Endodermal cell (in vitro differentiated cells): ENCODE results near the gene TAF3. TPM values are rescaled to one million over a fixed set of nuclear protein-coding genes. Genes with fewer than 3 reads are reported as not detected.

ENCODE experiments used
- DNase-seq: peaks from one replicate; pipeline ENCODE4 v3.0.0-alpha.2; 2017
- H3K27ac ChIP-seq: 2 replicates; pipeline ENCODE4 v1.5.1; 2013; ENCODE audit warnings: mild to moderate bottlenecking, low read depth, low read length, moderate library complexity
- H3K27me3 ChIP-seq: 2 replicates; pipeline ENCODE4 v1.6.1; 2013; ENCODE audit warnings: mild to moderate bottlenecking, low read length, moderate library complexity; ENCODE audit not compliant: insufficient read depth, control insufficient read depth, poor library complexity, severe bottlenecking
- H3K36me3 ChIP-seq: 2 replicates; pipeline ENCODE4 v1.7.0; 2013; ENCODE audit warnings: mild to moderate bottlenecking, low read length, moderate library complexity; ENCODE audit not compliant: control insufficient read depth, insufficient read depth
- H3K4me1 ChIP-seq: one replicate; pipeline ENCODE4 v1.7.0; 2013; ENCODE audit warnings: low read length; ENCODE audit not compliant: control insufficient read depth, insufficient read depth
- H3K4me3 ChIP-seq: 2 replicates; pipeline ENCODE4 v1.5.1; 2013; ENCODE audit warnings: mild to moderate bottlenecking, low read length, moderate library complexity
- H3K9ac ChIP-seq: 2 replicates; pipeline ENCODE4 v1.6.1; 2013; ENCODE audit warnings: mild to moderate bottlenecking, low read length, moderate library complexity; ENCODE audit not compliant: poor library complexity, severe bottlenecking; ENCODE audit errors: extremely low read depth
- H3K9me3 ChIP-seq: 2 replicates; pipeline ENCODE4 v1.6.1; 2013; ENCODE audit warnings: mild to moderate bottlenecking, low read length, moderate library complexity; ENCODE audit not compliant: control insufficient read depth
- H3K27ac Mint-ChIP-seq: 2 replicates; pipeline ENCODE4 v1.8.0; 2020; ENCODE audit warnings: mixed read lengths
- H3K27me3 Mint-ChIP-seq: 2 replicates; pipeline ENCODE4 v1.8.0; 2021; ENCODE audit warnings: mild to moderate bottlenecking, mixed read lengths; ENCODE audit not compliant: insufficient read depth
- H3K36me3 Mint-ChIP-seq: 2 replicates; pipeline ENCODE4 v1.8.0; 2020; ENCODE audit warnings: low read depth, mixed read lengths
- H3K4me1 Mint-ChIP-seq: 2 replicates; pipeline ENCODE4 v1.8.0; 2020; ENCODE audit warnings: mixed read lengths
- H3K4me3 Mint-ChIP-seq: 2 replicates; pipeline ENCODE4 v1.8.0; 2020; ENCODE audit warnings: mild to moderate bottlenecking, moderate library complexity, mixed read lengths
- H3K9me3 Mint-ChIP-seq: 2 replicates; pipeline ENCODE4 v1.8.0; 2020; ENCODE audit warnings: mild to moderate bottlenecking, mixed read lengths
- CTCF ChIP-seq: fragments of 200-600 bp; sonication (generic); conservative IDR thresholded peaks from 2 replicates; pipeline ENCODE4 v1.5.0; 2021; ENCODE audit warnings: antibody characterized with exemption, mild to moderate bottlenecking
- WGBS, 2 experiments: methylation state at CpG; one replicate each; pipeline versions ENCODE4 v1.1.5 to v1.1.7; 2013; ENCODE audit warnings: missing lambda C conversion rate in 2 of 2, mixed read lengths in 1 of 2; ENCODE audit not compliant: insufficient coverage in 1 of 2, insufficient read length in 1 of 2; 5-methylcytosine and 5-hydroxymethylcytosine counted together
- total RNA-seq, 2 donors: library from RNA; stranded (reverse); fragmentation: NEBNext Ultra II Directional in 1 of 2; extraction: Animal tissue kit (Norgen Biotek cat#: 25700) in 1 of 2; gene quantifications; 2 replicates in 1 of 2; 3 replicates in 1 of 2; pipeline ENCODE4 v1.2.1, GENCODE V29; 2021

The TAF3 gene
- total RNA-seq, 2 donors from 2014 or later, result 9.9 to 10.0 TPM

DNA sequence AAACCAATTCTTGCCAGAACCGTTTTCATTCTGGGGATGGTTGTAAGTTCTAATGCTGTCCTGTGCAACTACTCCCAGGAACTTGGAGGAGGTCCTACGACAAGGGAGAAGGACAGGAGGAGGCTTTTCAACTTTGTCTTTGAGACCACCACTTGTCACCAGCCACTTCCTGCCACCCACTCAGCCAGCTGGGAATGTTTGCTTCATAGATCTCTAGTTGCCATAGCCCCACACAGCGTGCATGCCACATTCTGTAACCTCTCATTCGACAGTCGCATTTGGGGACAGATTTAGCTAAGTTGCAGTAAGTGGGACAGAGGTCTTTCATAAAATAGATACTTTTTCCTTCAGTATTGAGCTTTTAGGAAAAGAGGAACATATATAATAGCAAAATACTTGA lies 78.0 kb downstream of the TAF3 start:
- Mint-ChIP-seq H3K27me3 (peaks cover 2% of the 10 kb centered on the region), H3K36me3 (peaks cover 9% of the 10 kb centered on the region), H3K4me3 (no peak overlapping the region), H3K9me3 (no peaks in the 10 kb centered on the region), H3K27ac (no peak overlapping the region), H3K4me1 (peaks cover 14% of the 10 kb centered on the region)
- no peak overlapping the region for H3K4me3 ChIP-seq
- no peak for TF ChIP-seq CTCF
- no peaks in the 10 kb centered on the region for H3K9me3 ChIP-seq
- H3K9ac ChIP-seq, result no peak overlapping the region
- DNase-seq, result no peak
- WGBS, 2 experiments, result 78 to 89% methylated on average over 2 to 5 of the region's 5 CpGs
- no peak overlapping the region for H3K27ac ChIP-seq
- no peaks in the 10 kb centered on the region for H3K36me3 ChIP-seq
- no peaks in the 10 kb centered on the region for H3K4me1 ChIP-seq
- no peaks in the 10 kb centered on the region for H3K27me3 ChIP-seq

DNA sequence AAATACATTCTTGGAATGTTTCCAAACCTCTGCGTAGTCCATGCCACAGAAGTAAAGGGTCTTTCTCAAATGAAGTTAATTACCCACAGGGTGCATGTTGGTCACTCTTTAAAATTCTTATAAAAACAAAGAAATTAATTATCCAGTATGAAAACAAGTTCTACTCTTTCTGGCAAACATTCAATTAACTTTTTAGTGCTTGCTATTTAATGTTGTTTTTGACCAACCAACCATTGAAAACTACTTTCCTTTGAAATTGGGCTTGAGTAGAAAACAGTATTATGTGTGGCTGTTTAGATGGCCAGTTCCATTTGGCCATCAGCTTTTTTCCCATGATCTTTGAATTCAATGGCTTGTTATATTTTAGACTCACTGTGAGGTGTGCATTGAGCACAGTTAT lies 83.0 kb downstream of the TAF3 start:
- Mint-ChIP-seq H3K27me3 (peaks cover 2% of the 10 kb centered on the region), H3K4me1 (peaks cover 3% of the 10 kb centered on the region), H3K4me3 (no peak overlapping the region), H3K9me3 (no peaks in the 10 kb centered on the region), H3K36me3 (peaks cover 9% of the 10 kb centered on the region), H3K27ac (no peak overlapping the region)
- WGBS, 2 experiments, result 92 to 100% methylated on average over 1 of the region's 1 CpG
- Histone ChIP-seq H3K9me3 (no peaks in the 10 kb centered on the region), H3K4me1 (no peaks in the 10 kb centered on the region), H3K27ac (no peak overlapping the region), H3K9ac (no peak overlapping the region), H3K36me3 (no peaks in the 10 kb centered on the region), H3K27me3 (no peaks in the 10 kb centered on the region), H3K4me3 (no peak overlapping the region)
- no peak for DNase-seq
- no peak for TF ChIP-seq CTCF

GRCh38 chr10:7902413-7902812 lies 84.1 kb downstream of the TAF3 start:
- no peak overlapping the region for H3K27ac Mint-ChIP-seq
- TF ChIP-seq CTCF, result no peak
- H3K4me3 ChIP-seq, result no peak overlapping the region
- H3K27ac ChIP-seq, result no peak overlapping the region
- no peaks in the 10 kb centered on the region for H3K9me3 ChIP-seq
- no peak overlapping the region for H3K9ac ChIP-seq
- peaks cover 8% of the 10 kb centered on the region for H3K4me1 Mint-ChIP-seq
- H3K27me3 Mint-ChIP-seq, result peaks cover 2% of the 10 kb centered on the region
- peaks cover 4% of the 10 kb centered on the region for H3K36me3 Mint-ChIP-seq
- no peak overlapping the region for H3K4me3 Mint-ChIP-seq
- no peaks in the 10 kb centered on the region for H3K36me3 ChIP-seq
- peaks cover 6% of the 10 kb centered on the region for H3K4me1 ChIP-seq
- 94 to 95% methylated on average over 4 to 7 of the region's 8 CpGs for WGBS, 2 experiments
- no peaks in the 10 kb centered on the region for H3K9me3 Mint-ChIP-seq
- no peak for DNase-seq
- H3K27me3 ChIP-seq, result no peaks in the 10 kb centered on the region
